ENCODE results near the gene HPN. TPM values are rescaled to one million over a fixed set of nuclear protein-coding genes. Genes with fewer than 3 reads are reported as not detected.
"Not testable (repeated sequence)": the region's sequence is repeated elsewhere in the genome, so short reads cannot be mapped to it uniquely, and the experiment has no call there.

HPN gene
- polyA plus RNA-seq (ENCODE audit: insufficient read length in 3 of 3) = 100 to 1,000 TPM in 2 of 3 donors, 10 to 100 TPM in 1; 88.8 to 142 (median 117) TPM
- long read RNA-seq, donor 1, partial matches to known transcripts = 47 of 47 reads
- long read RNA-seq, donor 1, other reads (novel, unspliced or antisense) = 0 of 47 reads
- long read RNA-seq, donor 2, partial matches to known transcripts = 30 of 30 reads
- long read RNA-seq, donor 2, other reads (novel, unspliced or antisense) = 0 of 30 reads
- long read RNA-seq, donor 3, partial matches to known transcripts = 55 of 66 reads
- long read RNA-seq, donor 3, other reads (novel, unspliced or antisense) = 11 of 66 reads
- long read RNA-seq, donor 4, partial matches to known transcripts = 45 of 52 reads
- long read RNA-seq, donor 4, other reads (novel, unspliced or antisense) = 7 of 52 reads
- long read RNA-seq, donor 5, partial matches to known transcripts = 122 of 128 reads
- long read RNA-seq, donor 5, other reads (novel, unspliced or antisense) = 6 of 128 reads
- long read RNA-seq, donor 6, partial matches to known transcripts = 71 of 71 reads
- long read RNA-seq, donor 6, other reads (novel, unspliced or antisense) = 0 of 71 reads
- long read RNA-seq, donor 7, partial matches to known transcripts = 64 of 64 reads
- long read RNA-seq, donor 7, other reads (novel, unspliced or antisense) = 0 of 64 reads
- long read RNA-seq, donor 8, partial matches to known transcripts = 104 of 109 reads
- long read RNA-seq, donor 8, other reads (novel, unspliced or antisense) = 5 of 109 reads
- long read RNA-seq, donor 9, partial matches to known transcripts = 41 of 47 reads
- long read RNA-seq, donor 9, other reads (novel, unspliced or antisense) = 6 of 47 reads
- long read RNA-seq, donor 10, partial matches to known transcripts = 65 of 70 reads
- long read RNA-seq, donor 10, other reads (novel, unspliced or antisense) = 5 of 70 reads
- long read RNA-seq, donor 11, partial matches to known transcripts = 41 of 41 reads
- long read RNA-seq, donor 11, other reads (novel, unspliced or antisense) = 0 of 41 reads
- long read RNA-seq, donor 12, partial matches to known transcripts = 13 of 13 reads
- long read RNA-seq, donor 12, other reads (novel, unspliced or antisense) = 0 of 13 reads
- long read RNA-seq, donor 13, partial matches to known transcripts = 149 of 163 reads
- long read RNA-seq, donor 13, other reads (novel, unspliced or antisense) = 13 of 163 reads
- long read RNA-seq, donor 14, partial matches to known transcripts = 25 of 25 reads
- long read RNA-seq, donor 14, other reads (novel, unspliced or antisense) = 0 of 25 reads
- long read RNA-seq, donor 15, partial matches to known transcripts = 24 of 29 reads
- long read RNA-seq, donor 15, other reads (novel, unspliced or antisense) = 5 of 29 reads
- long read RNA-seq, donor 16, partial matches to known transcripts = 158 of 169 reads
- long read RNA-seq, donor 16, other reads (novel, unspliced or antisense) = 11 of 169 reads

- peak in 1 of 11 donors; percentile 60 for DNase-seq (ENCODE audit: extremely low read depth in 1 of 11, low read depth in 9 of 11, low spot score in 4 of 11)
Observed at GRCh38 chr19:35041548-35042055, at the start of gene HPN. TSS of gene HPN (plus strand) at chr19:35041721. CDS start at chr19:35042507, 786 bp downstream.

GRCh38 chr19:34992582-34992981, 48.9 kb upstream of the HPN start:
- DNase-seq (ENCODE audit: extremely low read depth in 1 of 11, low read depth in 9 of 11, low spot score in 4 of 11) = not testable (repeated sequence)

GRCh38 chr19:34994286-34994642, 47.3 kb upstream of the HPN start:
- DNase-seq (ENCODE audit: extremely low read depth in 1 of 11, low read depth in 9 of 11, low spot score in 4 of 11) = no peak

GRCh38 chr19:34994643-34995541, 46.6 kb upstream of the HPN start:
- no peak for DNase-seq (ENCODE audit: extremely low read depth in 1 of 11, low read depth in 9 of 11, low spot score in 4 of 11)

- no peak for DNase-seq (ENCODE audit: extremely low read depth in 1 of 11, low read depth in 9 of 11, low spot score in 4 of 11)
Observed at GRCh38 chr19:34995551-34995950, 46.0 kb upstream of the HPN start.

GRCh38 chr19:34997071-34997617, 44.4 kb upstream of the HPN start:
- DNase-seq (ENCODE audit: extremely low read depth in 1 of 11, low read depth in 9 of 11, low spot score in 4 of 11) = no peak

GRCh38 chr19:34998224-34998623, 43.3 kb upstream of the HPN start:
- not testable (repeated sequence) for DNase-seq (ENCODE audit: extremely low read depth in 1 of 11, low read depth in 9 of 11, low spot score in 4 of 11)

GRCh38 chr19:34998777-34999497, 42.6 kb upstream of the HPN start:
- peak in 5 of 11 donors; percentile 32 to 72 (median 53) for DNase-seq (ENCODE audit: extremely low read depth in 1 of 11, low read depth in 9 of 11, low spot score in 4 of 11)

GRCh38 chr19:34999498-35000337, 41.8 kb upstream of the HPN start, which contains the start of gene GRAMD1A:
TSS of gene GRAMD1A (plus strand) at chr19:35000323. CDS start at chr19:35000479, 156 bp downstream.
- peak in 9 of 11 donors; percentile 70 to 90 (median 82) for DNase-seq (ENCODE audit: extremely low read depth in 1 of 11, low read depth in 9 of 11, low spot score in 4 of 11)

GRCh38 chr19:35000338-35000646, 41.2 kb upstream of the HPN start:
- DNase-seq (ENCODE audit: extremely low read depth in 1 of 11, low read depth in 9 of 11, low spot score in 4 of 11) = no peak

GRCh38 chr19:35000647-35001501, 40.6 kb upstream of the HPN start:
- peak in 4 of 11 donors; percentile 14 to 56 (median 38) for DNase-seq (ENCODE audit: extremely low read depth in 1 of 11, low read depth in 9 of 11, low spot score in 4 of 11)

- no peak for DNase-seq (ENCODE audit: extremely low read depth in 1 of 11, low read depth in 9 of 11, low spot score in 4 of 11)
Observed at GRCh38 chr19:35002037-35002535, 39.4 kb upstream of the HPN start.

- no peak for DNase-seq (ENCODE audit: extremely low read depth in 1 of 11, low read depth in 9 of 11, low spot score in 4 of 11)
Observed at GRCh38 chr19:35004517-35005255, 36.8 kb upstream of the HPN start.
